Aorta (tissue), 5 donors: Measurements from ENCODE around the gene DNPH1. TPM values are rescaled to one million over a fixed set of nuclear protein-coding genes. Genes with fewer than 3 reads are reported as not detected.

Source experiments
- ATAC-seq: fragments of 200-7000 bp; cut with Tn5 transposase; one replicate; pipeline ENCODE4 v1.9.1; 2022; ENCODE audit warnings: moderate library complexity; ENCODE audit not compliant: low FRiP score
- DNase-seq, 2 donors: peaks; one replicate each; pipeline ENCODE4 v3.0.0-alpha.2; 2020
- H3K27ac ChIP-seq, 2 donors: one replicate each; pipeline ENCODE4 v1.5.1; 2013; ENCODE audit warnings: low read length in 2 of 2, mild to moderate bottlenecking in 2 of 2, moderate library complexity in 2 of 2, control low read depth in 1 of 2, inconsistent platforms in 1 of 2, low read depth in 1 of 2
- H3K27me3 ChIP-seq, 2 donors: one replicate each; pipeline ENCODE4 v1.6.1; 2013; ENCODE audit warnings: control low read depth in 1 of 2, low read length in 1 of 2, mild to moderate bottlenecking in 1 of 2, moderate library complexity in 1 of 2; ENCODE audit not compliant: insufficient read depth in 2 of 2, control insufficient read depth in 1 of 2
- H3K36me3 ChIP-seq, 2 donors: one replicate each; pipeline ENCODE4 v1.6.1; 2013; ENCODE audit warnings: control low read depth in 1 of 2, low read length in 1 of 2, mild to moderate bottlenecking in 1 of 2; ENCODE audit not compliant: insufficient read depth in 2 of 2, control insufficient read depth in 1 of 2
- H3K4me1 ChIP-seq, 2 donors: one replicate each; pipeline ENCODE4 v1.6.1; 2013; ENCODE audit warnings: low read length in 2 of 2, control low read depth in 1 of 2, mild to moderate bottlenecking in 1 of 2, moderate library complexity in 1 of 2; ENCODE audit not compliant: insufficient read depth in 2 of 2, control insufficient read depth in 1 of 2
- H3K4me3 ChIP-seq, 2 donors: one replicate each; pipeline ENCODE4 v1.5.1; 2013; ENCODE audit warnings: low read length in 2 of 2, control low read depth in 1 of 2, mild to moderate bottlenecking in 1 of 2
- H3K9me3 ChIP-seq: one replicate; pipeline ENCODE4 v1.6.1; 2013; ENCODE audit warnings: mild to moderate bottlenecking, low read length; ENCODE audit not compliant: control insufficient read depth
- WGBS, 2 donors: extraction: QIAGEN DNeasy Blood & Tissue Kit; methylation state at CpG; one replicate each; pipeline ENCODE4 v1.1.7; 2013; 5-methylcytosine and 5-hydroxymethylcytosine counted together
- intact Hi-C, 2 donors: fragments of 100-400 bp; cut with DNase I; formaldehyde crosslinking; loops; one replicate each; pipeline versions ENCODE4 v1.14.2 to v1.15.0; 2022
- polyA plus RNA-seq, 2 donors: library from polyadenylated mRNA; stranded (reverse); fragments of 200-250 nt; gene quantifications; one replicate each; pipeline ENCODE4 v1.2.3, GENCODE V29; 2013
- total RNA-seq, 2 donors: library from RNA; stranded (reverse); fragmentation: NEBNext Ultra II Directional; extraction: Animal tissue kit (Norgen Biotek cat#: 25700); gene quantifications; one replicate each; pipeline ENCODE4 v1.2.1, GENCODE V29; 2021
- donor health status: healthy with polysubstance abuse.
- donor health status: Bipolar disorder and iron deficiency.
- donor health status: DM: no; HTN: no; CAD: no.
- donor health status: DM: no; HTN: no; CAD: no.
- donor health status: DM: yes; HTN: yes; CAD: no.

Gene DNPH1
- total and polyA plus RNA-seq, 4 donors: 10.2 to 87.4 (median 27.4) TPM

- no peak overlapping the region for H3K4me3 ChIP-seq
- DNase-seq (no peak), ATAC-seq (no peak)
- no peak overlapping the region for H3K27ac ChIP-seq
- 90 to 93% methylated on average over 29 to 30 of the region's 30 CpGs for WGBS, 2 donors
- no peaks in the 10 kb centered on the region for H3K9me3 ChIP-seq
- no peaks in the 10 kb centered on the region for H3K36me3 ChIP-seq
- no peaks in the 10 kb centered on the region for H3K4me1 ChIP-seq
- intact Hi-C loops: no loop called here
- no peaks in the 10 kb centered on the region for H3K27me3 ChIP-seq
Observed at GRCh38 chr6:43258807-43259686, 29.8 kb upstream of the DNPH1 start.

DNA sequence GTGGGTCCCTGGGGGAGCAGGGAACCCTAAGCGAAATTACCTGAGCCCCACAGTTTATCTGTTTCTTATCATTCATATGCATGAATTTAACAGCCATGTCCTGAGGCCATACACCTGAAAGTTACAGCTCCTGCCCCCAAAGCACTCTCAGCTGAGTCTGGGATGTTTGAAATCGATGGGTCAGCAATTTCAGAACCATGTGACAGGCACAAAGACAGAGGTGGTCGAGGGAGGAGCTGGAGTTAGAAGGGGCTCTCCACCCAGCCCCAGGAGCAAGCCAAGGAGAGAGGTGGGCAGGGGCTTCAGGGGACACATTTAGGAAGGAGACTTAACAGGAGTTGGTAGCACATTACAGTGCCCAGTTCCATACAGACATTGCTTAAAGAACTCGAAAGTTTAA lies 28.9 kb upstream of the DNPH1 start:
- no peaks in the 10 kb centered on the region for H3K27me3 ChIP-seq
- H3K36me3 ChIP-seq: no peaks in the 10 kb centered on the region
- no peaks in the 10 kb centered on the region for H3K9me3 ChIP-seq
- H3K4me1 ChIP-seq: no peaks in the 10 kb centered on the region
- ATAC-seq (no peak), DNase-seq (no peak)
- WGBS, 2 donors: 74% methylated on average over 4 of the region's 4 CpGs
- no peak overlapping the region for H3K4me3 ChIP-seq
- H3K27ac ChIP-seq: no peak overlapping the region
- intact Hi-C loops: no loop called here

DNA sequence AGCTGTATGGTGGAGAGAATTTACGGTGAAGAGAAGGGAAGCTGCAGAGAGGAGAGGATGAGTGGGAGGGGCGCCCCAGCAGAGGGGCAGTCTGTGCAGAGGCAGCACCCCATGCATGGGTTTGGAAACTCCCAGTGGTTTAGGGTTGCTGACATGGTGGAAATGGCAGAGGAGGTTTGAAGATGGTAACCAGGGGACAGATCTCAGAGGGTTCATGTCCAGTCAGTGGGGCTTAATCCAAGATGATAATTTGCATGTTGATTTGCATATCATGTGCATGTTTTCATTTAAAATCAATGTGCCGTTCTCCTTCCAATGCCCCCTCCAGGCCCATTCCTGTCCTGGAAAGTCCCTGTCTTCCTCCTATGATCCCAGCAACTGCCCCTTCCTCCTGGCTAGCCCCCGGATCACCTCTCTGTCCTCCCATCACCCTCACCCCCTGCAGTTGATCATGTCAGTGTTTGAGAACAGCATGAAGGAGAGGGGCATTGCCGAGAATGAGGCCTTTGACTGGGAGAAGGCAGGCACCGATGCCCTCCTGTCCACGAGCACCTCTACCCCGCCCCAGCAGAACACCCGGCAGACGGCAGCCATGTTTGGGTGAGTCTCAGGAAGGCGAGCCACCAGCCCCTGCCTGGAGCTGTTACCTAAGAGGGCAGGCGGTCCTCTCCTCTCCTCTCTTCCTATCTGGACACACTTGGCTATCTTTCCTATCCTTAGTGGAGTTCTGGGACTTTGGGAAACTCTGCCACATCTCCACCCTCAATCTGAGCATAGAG lies 28.3 kb upstream of the DNPH1 start:
- no peak for DNase-seq
- no peak for ATAC-seq
- no peaks in the 10 kb centered on the region for H3K36me3 ChIP-seq
- no peak overlapping the region for H3K27ac ChIP-seq
- no peaks in the 10 kb centered on the region for H3K4me1 ChIP-seq
- H3K4me3 ChIP-seq: no peak overlapping the region
- intact Hi-C loops: no loop called here
- WGBS, 2 donors: 88 to 90% methylated on average over 12 of the region's 12 CpGs
- H3K27me3 ChIP-seq: no peaks in the 10 kb centered on the region
- H3K9me3 ChIP-seq: no peaks in the 10 kb centered on the region

GRCh38 chr6:43256670-43257366 lies 27.5 kb upstream of the DNPH1 start:
- Histone ChIP-seq H3K27ac (no peak overlapping the region), H3K4me3 (no peak overlapping the region), H3K27me3 (no peaks in the 10 kb centered on the region), H3K36me3 (no peaks in the 10 kb centered on the region), H3K4me1 (no peaks in the 10 kb centered on the region), H3K9me3 (no peaks in the 10 kb centered on the region)
- DNase-seq: no peak
- WGBS, 2 donors: 79 to 85% methylated on average over 9 of the region's 9 CpGs
- intact Hi-C loops: no loop called here
- no peak for ATAC-seq

- H3K4me3 ChIP-seq: no peak overlapping the region
- intact Hi-C loops: no loop called here
- H3K4me1 ChIP-seq: no peaks in the 10 kb centered on the region
- no peaks in the 10 kb centered on the region for H3K36me3 ChIP-seq
- H3K9me3 ChIP-seq: no peaks in the 10 kb centered on the region
- no peak overlapping the region for H3K27ac ChIP-seq
- no peak for ATAC-seq
- no peak for DNase-seq
- H3K27me3 ChIP-seq: no peaks in the 10 kb centered on the region
- 74 to 83% methylated on average over 11 of the region's 11 CpGs for WGBS, 2 donors
Observed at GRCh38 chr6:43255408-43256054, 26.2 kb upstream of the DNPH1 start.

GRCh38 chr6:43254846-43255245 lies 25.6 kb upstream of the DNPH1 start:
- no peaks in the 10 kb centered on the region for H3K4me1 ChIP-seq
- no peaks in the 10 kb centered on the region for H3K36me3 ChIP-seq
- no peak overlapping the region for H3K4me3 ChIP-seq
- no peaks in the 10 kb centered on the region for H3K9me3 ChIP-seq
- 87 to 88% methylated on average over 11 of the region's 11 CpGs for WGBS, 2 donors
- no peak for DNase-seq
- ATAC-seq: no peak
- H3K27me3 ChIP-seq: no peaks in the 10 kb centered on the region
- intact Hi-C loops: no loop called here
- H3K27ac ChIP-seq: no peak overlapping the region

- intact Hi-C loops: no loop called here
- no peak for DNase-seq
- Histone ChIP-seq H3K27ac (no peak overlapping the region), H3K9me3 (no peaks in the 10 kb centered on the region), H3K4me1 (no peaks in the 10 kb centered on the region), H3K36me3 (no peaks in the 10 kb centered on the region), H3K4me3 (no peak overlapping the region), H3K27me3 (no peaks in the 10 kb centered on the region)
- 91% methylated on average over 15 of the region's 15 CpGs for WGBS, 2 donors
- ATAC-seq: no peak
Observed at GRCh38 chr6:43254138-43254817, 25.0 kb upstream of the DNPH1 start.

DNA sequence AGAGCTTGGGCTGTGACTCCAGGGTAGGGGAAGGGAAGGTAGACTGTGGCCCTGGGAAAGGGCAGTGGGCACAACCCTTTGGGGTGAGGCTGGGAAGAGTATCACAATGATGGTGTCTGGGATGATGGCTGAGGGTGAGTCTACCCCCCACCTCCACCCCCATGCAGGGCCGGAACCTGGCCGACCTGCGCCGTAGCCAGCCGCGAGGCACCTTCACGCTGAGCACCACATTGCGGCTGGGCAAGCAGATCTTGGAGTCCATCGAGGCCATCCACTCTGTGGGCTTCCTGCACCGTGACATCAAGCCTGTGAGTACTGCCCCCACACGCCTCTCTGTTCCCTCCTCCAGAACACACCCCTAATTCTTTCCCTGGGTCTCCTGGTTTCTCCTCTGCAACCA lies 24.1 kb upstream of the DNPH1 start:
- intact Hi-C loops: no loop called here

More for the DNA sequence above, 24.1 kb upstream of the DNPH1 start:
- Histone ChIP-seq H3K27ac (no peak overlapping the region), H3K4me3 (no peak overlapping the region), H3K36me3 (no peaks in the 10 kb centered on the region), H3K4me1 (no peaks in the 10 kb centered on the region), H3K9me3 (no peaks in the 10 kb centered on the region), H3K27me3 (no peaks in the 10 kb centered on the region)
- ATAC-seq (no peak), DNase-seq (no peak)
- WGBS, 2 donors: 98% methylated on average over 11 of the region's 11 CpGs
